NOMO-1 (cell line): Measurements from ENCODE around the gene PHF19.

Experiments
- DNase-seq, 2 experiments: peaks; one replicate each; lab custom pipeline; 2025; ENCODE audit not compliant: unreplicated experiment in 2 of 2; lab: John Stamatoyannopoulos, UW

Gene PHF19

GRCh38 chr9:120876842-120877240 is at the start of gene PHF19:
PHF19 (minus strand) TSS chr9:120877188; CDS start chr9:120874741, 2,447 bp downstream.
- DNase-seq = peak; percentile 63 to 66

- peak; percentile 59 to 68 for DNase-seq
Measured at GRCh38 chr9:120926397-120926928, 49.5 kb upstream of the PHF19 start, which contains the start of gene TRAF1. TRAF1 (minus strand) TSS chr9:120926796; CDS start chr9:120926075, 721 bp downstream.

DNA sequence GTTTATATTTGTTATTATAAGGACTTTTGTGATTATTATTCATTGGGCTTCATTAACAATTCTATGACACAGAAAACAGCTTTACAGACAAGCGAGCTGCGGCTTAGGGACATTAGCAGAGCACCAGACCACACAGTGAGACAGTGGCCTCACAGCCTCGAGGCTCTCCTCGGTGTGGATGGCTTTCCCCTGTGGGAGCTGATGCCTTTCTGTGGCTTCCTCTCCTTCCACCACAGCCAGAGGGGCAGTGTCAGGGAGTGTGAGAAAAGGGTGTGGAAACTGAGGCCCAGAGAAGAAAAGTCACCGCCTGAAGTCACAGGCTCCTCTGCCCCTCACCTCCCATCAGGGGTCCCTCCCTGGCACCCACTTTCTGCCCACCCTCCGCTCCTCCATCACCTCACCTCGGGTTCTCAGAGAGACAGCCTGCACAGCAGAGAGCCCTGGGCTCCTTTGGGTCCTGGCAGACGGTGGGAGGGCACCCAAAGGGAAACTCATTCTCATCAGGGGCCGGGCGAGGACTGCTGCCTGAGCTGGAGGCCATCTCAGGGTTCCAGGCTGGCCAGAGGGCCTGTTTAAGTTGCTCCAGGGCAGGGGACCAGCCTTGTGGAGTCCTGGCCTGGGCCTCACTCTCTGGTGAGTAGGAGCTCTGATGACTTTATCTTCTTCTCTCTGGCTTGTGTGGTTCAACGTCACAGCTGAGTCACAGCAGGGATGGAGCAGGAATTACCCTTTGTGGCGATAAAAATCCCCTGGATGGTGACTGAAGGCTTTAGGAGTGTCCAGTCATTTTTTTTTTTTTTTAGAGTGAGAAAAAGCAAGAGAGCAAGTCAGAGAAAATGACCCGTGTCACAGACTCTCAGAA is 48.8 kb upstream of the PHF19 start:
- no peak for DNase-seq

GRCh38 chr9:120924698-120925534 is 47.9 kb upstream of the PHF19 start:
- DNase-seq = no peak

DNA sequence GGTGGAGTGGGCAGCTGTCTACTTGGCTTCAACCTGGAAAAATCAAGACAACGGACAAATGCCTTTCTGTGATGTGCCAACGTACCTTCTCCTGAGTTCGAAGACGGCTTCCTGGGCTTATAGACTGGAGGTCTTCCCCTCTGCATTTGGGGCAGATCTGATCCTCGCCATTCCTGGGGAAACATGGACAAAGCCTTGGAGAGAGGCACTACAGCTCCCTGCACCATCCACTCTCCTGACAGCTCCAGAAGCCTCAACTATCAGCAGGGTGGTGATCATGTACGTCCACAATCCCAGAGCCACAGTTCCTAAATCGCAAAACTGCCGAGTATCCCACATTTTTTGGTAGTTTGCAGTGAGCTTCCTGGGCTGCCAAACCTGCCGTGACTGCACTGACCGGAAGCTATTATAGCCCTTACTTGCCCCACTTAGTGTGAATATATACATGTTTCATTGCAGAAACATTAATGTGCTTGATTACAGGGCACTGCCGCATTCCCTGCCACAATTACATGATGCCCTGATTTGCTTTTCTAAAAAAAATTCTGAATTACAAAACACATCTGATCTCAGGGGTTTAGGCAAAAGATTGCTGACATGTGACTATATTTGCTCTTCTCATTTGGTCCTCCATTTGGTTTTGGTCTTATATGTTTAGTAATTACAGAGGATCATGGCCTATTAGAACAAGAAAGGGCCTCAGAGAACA is 46.8 kb upstream of the PHF19 start:
- no peak for DNase-seq

GRCh38 chr9:120922404-120923195 is 45.6 kb upstream of the PHF19 start:
- no peak for DNase-seq

DNA sequence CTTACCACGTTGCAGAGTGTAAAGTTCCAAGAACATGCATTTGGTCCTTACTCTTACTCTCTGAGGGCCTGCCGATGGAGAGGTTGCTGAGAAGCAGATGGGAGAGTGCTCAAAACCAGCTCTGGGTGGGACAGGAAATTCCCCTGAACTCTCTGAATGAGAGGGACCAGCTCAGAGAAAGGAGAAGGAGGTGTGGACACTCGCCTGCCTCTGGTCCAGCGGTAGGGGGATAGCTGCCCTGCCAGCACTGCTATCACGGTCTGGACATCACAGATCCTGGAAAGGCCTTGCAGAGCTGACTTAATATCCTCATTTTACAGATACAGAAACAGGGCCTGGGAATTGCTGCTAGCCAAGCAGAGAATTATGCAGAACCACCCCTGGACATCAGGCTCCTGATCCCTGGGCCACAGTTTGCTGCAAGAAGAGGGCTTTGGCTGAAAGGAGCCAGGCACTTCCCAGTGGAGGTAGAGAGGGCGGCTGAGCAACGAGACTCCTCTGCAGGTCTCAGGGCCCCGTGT is 44.7 kb upstream of the PHF19 start:
- DNase-seq = no peak

DNA sequence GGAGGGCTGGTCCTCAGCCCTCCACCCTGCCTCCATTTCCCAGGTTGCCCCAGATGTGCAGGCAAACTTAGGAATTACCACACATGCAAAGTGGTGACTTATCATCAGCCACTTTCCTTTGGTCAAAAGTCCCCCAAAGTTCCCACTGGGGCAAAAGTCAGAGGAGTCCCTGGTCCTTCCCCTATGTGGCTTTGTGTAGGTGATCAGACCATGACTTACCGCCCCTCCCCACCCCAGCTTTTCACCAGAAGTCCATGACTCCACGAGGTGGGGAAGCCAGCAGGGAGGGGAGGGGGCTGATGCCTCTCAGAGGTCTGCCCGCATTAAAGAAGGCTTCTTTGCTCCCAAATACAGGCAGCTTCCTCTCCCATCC is 43.8 kb upstream of the PHF19 start:
- no peak for DNase-seq

- DNase-seq = no peak
Measured at GRCh38 chr9:120919843-120920805, 43.1 kb upstream of the PHF19 start.

DNA sequence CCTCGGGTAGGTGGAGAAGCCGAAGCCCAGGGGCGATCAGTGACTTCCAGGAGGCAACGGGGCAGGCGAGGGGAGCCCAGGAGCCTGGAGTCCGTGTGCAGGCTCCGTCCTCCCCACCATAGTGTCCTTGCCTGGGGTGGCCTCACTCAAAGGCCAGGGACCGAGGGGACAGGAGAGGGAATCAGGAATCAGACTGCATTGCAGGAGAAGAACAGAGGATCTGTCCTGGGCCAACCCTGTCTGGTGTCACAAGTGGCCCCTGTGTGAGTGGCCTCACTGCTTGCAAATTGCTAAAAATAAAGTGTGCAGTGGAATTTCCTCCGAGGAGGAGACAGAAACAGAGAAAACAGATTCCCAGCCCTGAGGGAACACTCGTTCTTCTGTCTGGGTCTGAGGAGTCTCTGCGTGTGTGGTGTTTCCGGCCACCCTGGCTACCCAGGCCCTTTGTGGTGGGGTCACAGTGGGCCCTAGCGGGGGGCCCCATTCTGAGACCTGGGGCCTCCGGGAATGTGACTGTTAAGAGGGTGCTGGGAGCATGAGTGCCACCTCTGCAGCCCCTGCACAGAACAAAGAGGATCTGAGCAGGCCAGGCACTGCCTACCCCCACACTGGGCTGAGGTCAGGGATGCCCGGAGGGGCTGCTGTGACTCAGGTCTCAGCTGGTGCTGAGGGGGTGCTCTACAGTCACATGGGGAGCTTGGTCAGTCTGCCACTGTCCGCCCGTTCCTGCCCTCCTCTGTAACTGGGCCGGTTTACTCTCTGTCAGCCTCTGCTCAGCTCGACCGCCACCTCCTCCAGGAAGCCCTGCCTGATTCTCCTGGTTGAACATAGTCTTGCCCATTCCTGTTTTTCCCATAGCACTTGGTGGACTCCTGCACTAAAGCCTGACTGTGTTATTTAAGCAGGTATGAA is 42.2 kb upstream of the PHF19 start:
- no peak for DNase-seq

DNA sequence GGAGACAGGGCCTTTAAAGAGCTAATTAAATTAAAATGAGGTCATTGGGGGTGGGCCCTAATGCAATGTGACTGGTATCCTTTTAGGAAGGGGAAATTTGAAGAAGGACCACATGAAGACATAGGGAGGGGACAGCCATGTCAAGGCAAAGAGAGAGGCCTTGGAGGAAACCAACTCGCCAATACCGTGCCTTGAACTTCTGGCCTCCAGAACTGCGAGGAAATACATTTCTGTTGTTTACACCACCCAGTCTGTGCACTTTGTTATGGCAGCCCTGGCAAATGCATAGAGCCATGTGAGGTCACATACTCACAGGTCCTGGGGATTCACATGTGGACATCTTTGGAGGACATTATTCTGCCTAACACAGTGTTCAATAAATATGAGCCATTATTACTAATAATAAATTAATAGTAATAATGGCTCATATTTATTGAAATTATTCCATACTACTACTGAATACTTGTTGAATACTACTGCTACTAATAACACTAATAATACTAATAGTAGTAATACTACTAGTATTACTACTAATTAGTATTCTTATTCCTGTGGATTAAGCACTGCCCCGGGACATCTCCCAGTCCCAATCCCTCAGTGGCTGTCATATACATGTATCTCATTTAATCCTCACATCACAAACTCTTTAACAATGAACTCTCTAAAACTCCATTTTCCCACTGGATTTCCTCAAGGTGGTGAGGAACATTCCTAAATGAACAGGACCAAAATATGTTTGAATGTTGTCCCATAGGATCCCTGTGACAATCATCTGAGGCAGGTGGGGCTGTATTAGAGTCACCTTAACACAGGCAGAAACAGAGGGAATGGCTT is 41.2 kb upstream of the PHF19 start:
- DNase-seq = no peak

- no peak for DNase-seq
Measured at GRCh38 chr9:120916991-120917880, 40.2 kb upstream of the PHF19 start.

DNA sequence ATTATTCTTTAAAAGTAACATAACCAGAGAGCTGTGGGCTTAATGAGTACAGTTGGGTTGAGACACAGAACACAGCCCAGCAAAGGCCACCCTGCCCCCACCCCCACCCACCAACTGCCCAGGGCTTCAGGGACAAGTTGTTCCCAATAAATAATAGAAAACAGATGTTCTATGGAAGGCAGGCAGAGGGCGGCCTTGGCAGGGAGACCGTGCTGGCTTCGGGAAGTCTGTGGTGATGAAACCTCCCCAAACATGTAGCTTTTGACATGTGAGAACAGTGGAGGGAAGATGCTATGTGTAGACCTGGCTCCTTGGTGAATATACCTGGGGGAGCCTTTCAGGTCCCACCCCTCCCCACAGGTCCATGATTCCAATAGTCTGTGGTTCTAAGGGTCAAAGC is 39.6 kb upstream of the PHF19 start:
- DNase-seq = no peak

DNA sequence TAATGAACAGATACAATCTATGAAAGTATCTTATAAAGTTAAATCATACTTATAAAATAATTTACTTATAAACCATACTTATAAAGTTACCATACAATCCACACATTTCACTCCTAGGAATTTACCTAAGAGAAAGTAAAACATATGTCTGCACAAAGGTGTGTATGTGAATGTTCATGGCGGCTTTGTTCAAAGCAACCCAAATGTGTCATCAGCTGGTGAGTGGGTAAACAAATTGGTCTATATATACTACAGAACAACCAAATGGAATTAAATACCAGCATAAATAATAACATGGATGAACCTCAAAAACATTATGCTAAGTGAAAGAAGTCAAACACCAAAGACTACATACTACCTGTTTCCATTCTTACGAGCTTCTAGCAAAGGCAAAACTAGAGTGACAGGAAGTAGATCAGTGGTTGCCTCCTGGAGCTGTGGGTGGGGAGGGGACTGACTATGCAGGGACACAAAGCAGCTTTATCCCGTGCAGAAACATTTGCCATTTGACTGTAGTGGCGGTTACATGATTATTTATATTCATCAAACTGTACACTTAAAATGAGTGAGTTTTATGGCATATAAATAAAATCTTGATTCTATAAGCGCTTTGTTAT is 39.0 kb upstream of the PHF19 start:
- no peak for DNase-seq

DNA sequence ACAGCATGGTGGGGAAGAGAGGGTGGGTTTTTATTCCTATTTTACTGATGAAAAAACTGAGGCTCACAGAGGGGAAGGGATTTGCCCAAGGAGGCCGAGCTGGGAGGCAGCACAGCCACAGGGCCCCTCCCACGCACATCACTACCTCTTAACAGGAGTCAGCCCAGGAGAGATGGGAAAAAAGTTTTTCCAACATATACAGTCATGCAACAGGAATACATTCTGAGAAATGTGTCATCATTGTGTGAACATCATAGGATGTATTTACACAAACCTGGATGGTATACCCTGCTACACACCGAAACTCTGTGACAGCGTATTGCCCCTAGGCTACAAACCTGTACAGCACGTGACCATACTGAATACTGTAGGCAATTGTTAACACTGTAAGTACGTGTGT is 38.0 kb upstream of the PHF19 start:
- DNase-seq = no peak
